GM12892 (cell line): ENCODE measurements around the gene MET.

ENCODE experiments used
- POLR2A ChIP-seq: IDR thresholded peaks from 2 replicates; pipeline ENCODE4 v1.6.1; 2011; ENCODE audit warnings: low read depth, low read length, control low read depth
- TAF1 ChIP-seq: IDR thresholded peaks from 2 replicates; pipeline ENCODE4 v1.6.1; 2011; ENCODE audit warnings: low read depth, mild to moderate bottlenecking, control low read depth, low read length, borderline replicate concordance

GRCh38 chr7:116782177-116782711, 110.2 kb downstream of the MET start:
- TF ChIP-seq TAF1 (no peak), POLR2A (no peak)
